Measurements from ENCODE around the gene METAP1D.
"Not testable (repeated sequence)": the region's sequence is repeated elsewhere in the genome, so short reads cannot be mapped to it uniquely, and the experiment has no call there.

METAP1D gene

GRCh38 chr2:171999604-172000469 lies at the start of gene METAP1D:
Gene METAP1D (plus strand): TSS chr2:171999953. CDS start chr2:171999970, 17 bp downstream.
- peak; percentile 46 for DNase-seq (ENCODE audit: low read depth)

GRCh38 chr2:171952276-171952675 lies 47.5 kb upstream of the METAP1D start:
- no peak for DNase-seq (ENCODE audit: low read depth)

GRCh38 chr2:171952748-171953147 lies 47.0 kb upstream of the METAP1D start:
- DNase-seq (ENCODE audit: low read depth), result no peak

- no peak for DNase-seq (ENCODE audit: low read depth)
Observed at GRCh38 chr2:171956135-171956825, 43.5 kb upstream of the METAP1D start.

GRCh38 chr2:171957061-171957460 lies 42.7 kb upstream of the METAP1D start:
- DNase-seq (ENCODE audit: low read depth), result no peak

GRCh38 chr2:171958475-171958874 lies 41.3 kb upstream of the METAP1D start:
- peak; percentile 45 for DNase-seq (ENCODE audit: low read depth)

- DNase-seq (ENCODE audit: low read depth), result no peak
Observed at GRCh38 chr2:171959998-171960397, 39.8 kb upstream of the METAP1D start.

GRCh38 chr2:171960570-171960969 lies 39.2 kb upstream of the METAP1D start:
- DNase-seq (ENCODE audit: low read depth), result no peak

- DNase-seq (ENCODE audit: low read depth), result no peak
Observed at GRCh38 chr2:171963198-171963597, 36.6 kb upstream of the METAP1D start.

- DNase-seq (ENCODE audit: low read depth), result no peak
Observed at GRCh38 chr2:171964308-171964707, 35.4 kb upstream of the METAP1D start.

GRCh38 chr2:171965238-171965637 lies 34.5 kb upstream of the METAP1D start:
- DNase-seq (ENCODE audit: low read depth), result no peak

GRCh38 chr2:171965661-171966060 lies 34.1 kb upstream of the METAP1D start:
- no peak for DNase-seq (ENCODE audit: low read depth)

- no peak for DNase-seq (ENCODE audit: low read depth)
Observed at GRCh38 chr2:171966235-171966634, 33.5 kb upstream of the METAP1D start.

- DNase-seq (ENCODE audit: low read depth), result no peak
Observed at GRCh38 chr2:171966688-171967087, 33.1 kb upstream of the METAP1D start.

GRCh38 chr2:171968509-171968908 lies 31.2 kb upstream of the METAP1D start:
- DNase-seq (ENCODE audit: low read depth), result no peak

- DNase-seq (ENCODE audit: low read depth), result no peak
Observed at GRCh38 chr2:171972329-171972982, 27.3 kb upstream of the METAP1D start.

GRCh38 chr2:171979103-171979502 lies 20.6 kb upstream of the METAP1D start:
- DNase-seq (ENCODE audit: low read depth), result no peak

- not testable (repeated sequence) for DNase-seq (ENCODE audit: low read depth)
Observed at GRCh38 chr2:171983924-171984323, 15.8 kb upstream of the METAP1D start.

GRCh38 chr2:171985076-171985475 lies 14.7 kb upstream of the METAP1D start:
- DNase-seq (ENCODE audit: low read depth), result no peak

GRCh38 chr2:171986778-171987177 lies 13.0 kb upstream of the METAP1D start:
- no peak for DNase-seq (ENCODE audit: low read depth)

GRCh38 chr2:171991027-171991426 lies 8.7 kb upstream of the METAP1D start:
- no peak for DNase-seq (ENCODE audit: low read depth)

GRCh38 chr2:171995586-171995985 lies 4.2 kb upstream of the METAP1D start:
- peak; percentile 5 for DNase-seq (ENCODE audit: low read depth)

- no peak for DNase-seq (ENCODE audit: low read depth)
Observed at GRCh38 chr2:171996021-171996420, 3.7 kb upstream of the METAP1D start.

Data from non-pigmented ciliary epithelial cell (primary cell).